ENCODE results near the gene CCDC117.

- no peak for TF ChIP-seq ZNF384 (IDR thresholded peaks at IDR 0.05)
- no peak for TF ChIP-seq PKNOX1 (IDR thresholded peaks at IDR 0.05)
- TF ChIP-seq FOXA1 (IDR thresholded peaks at IDR 0.05) = no peak
- TF ChIP-seq TARDBP (IDR thresholded peaks at IDR 0.05) = no peak
- no peak for TF ChIP-seq SP1 (IDR thresholded peaks at IDR 0.05)
- TF ChIP-seq FOXM1 (IDR thresholded peaks at IDR 0.05; ENCODE audit: borderline replicate concordance) = no peak
- TF ChIP-seq HDGF (IDR thresholded peaks at IDR 0.05; ENCODE audit: borderline replicate concordance) = no peak
- no peak for TF ChIP-seq BHLHE40 (IDR thresholded peaks at IDR 0.05; ENCODE audit: borderline replicate concordance)
- no peak for TF ChIP-seq FOXK2 (IDR thresholded peaks at IDR 0.05)
- TF ChIP-seq ELF4 (IDR thresholded peaks at IDR 0.05) = no peak
- TF ChIP-seq LEF1 (IDR thresholded peaks at IDR 0.05; ENCODE audit: borderline replicate concordance) = no peak
These were observed 11.1 kb upstream of the CCDC117 start for GRCh38 chr22:28761449-28761755.

Measured in HEK293T (cell line).